Liver (tissue), 9 donors: ENCODE measurements around the gene CCNY. TPM values are rescaled to one million over a fixed set of nuclear protein-coding genes. Genes with fewer than 3 reads are reported as not detected.

Experiments
- DNase-seq: peaks from one replicate; pipeline ENCODE4 v3.0.0-alpha.2; 2017; ENCODE audit warnings: low spot score
- H3K27ac ChIP-seq, 2 donors: one replicate each; pipeline ENCODE4 v1.7.0; 2013; ENCODE audit warnings: inconsistent platforms in 2 of 2, low read length in 2 of 2, control low read depth in 1 of 2, low read depth in 1 of 2, mild to moderate bottlenecking in 1 of 2
- H3K27me3 ChIP-seq, 4 donors: one replicate each; pipeline versions ENCODE4 v1.6.1 to v1.7.0; 2013; ENCODE audit warnings: low read length in 3 of 4, inconsistent platforms in 1 of 4, mild to moderate bottlenecking in 1 of 4, moderate library complexity in 1 of 4; ENCODE audit not compliant: control insufficient read depth in 4 of 4, insufficient read depth in 4 of 4
- H3K36me3 ChIP-seq, 4 donors: one replicate each; pipeline versions ENCODE4 v1.6.1 to v1.7.0; 2013; ENCODE audit warnings: low read length in 3 of 4, mild to moderate bottlenecking in 3 of 4, low read depth in 1 of 4, moderate library complexity in 1 of 4; ENCODE audit not compliant: control insufficient read depth in 4 of 4, insufficient read depth in 3 of 4
- H3K4me1 ChIP-seq, 4 donors: one replicate each; pipeline versions ENCODE4 v1.6.1 to v1.7.0; 2013; ENCODE audit warnings: low read length in 3 of 4, mild to moderate bottlenecking in 3 of 4, moderate library complexity in 1 of 4; ENCODE audit not compliant: control insufficient read depth in 4 of 4, insufficient read depth in 4 of 4
- H3K4me3 ChIP-seq, 3 donors: one replicate each; pipeline versions ENCODE4 v1.6.1 to v1.7.0; 2013; ENCODE audit warnings: low read length in 3 of 3, control low read depth in 1 of 3, low read depth in 1 of 3, mild to moderate bottlenecking in 1 of 3
- H3K9ac ChIP-seq, 2 donors: one replicate each; pipeline ENCODE4 v1.7.0; 2013; ENCODE audit warnings: low read length in 2 of 2, mild to moderate bottlenecking in 2 of 2, moderate library complexity in 2 of 2, control low read depth in 1 of 2, low read depth in 1 of 2
- H3K9me3 ChIP-seq, 4 donors: one replicate each; pipeline versions ENCODE4 v1.6.1 to v1.7.0; 2013; ENCODE audit warnings: low read length in 3 of 4; ENCODE audit not compliant: control insufficient read depth in 4 of 4
- ATF3 ChIP-seq: IDR thresholded peaks from 2 replicates; pipeline ENCODE4 v1.6.1; 2016; ENCODE audit warnings: antibody characterized with exemption
- CTCF ChIP-seq: fragments of 150-350 bp; IDR thresholded peaks from 2 replicates; pipeline ENCODE4 v1.5.1; 2017; ENCODE audit warnings: improper control_type of control experiment, low read depth, low read length; ENCODE audit not compliant: missing input control
- EGR1 ChIP-seq, 2 donors: IDR thresholded peaks; 2 replicates each; pipeline ENCODE4 v1.6.1; 2016 to 2018; ENCODE audit warnings: antibody characterized with exemption in 2 of 2, low read depth in 2 of 2
- FOXA1 ChIP-seq: IDR thresholded peaks from 2 replicates; pipeline ENCODE4 v1.6.1; 2016; ENCODE audit warnings: antibody characterized with exemption
- FOXA2 ChIP-seq: IDR thresholded peaks from 2 replicates; pipeline ENCODE4 v1.6.1; 2016; ENCODE audit warnings: antibody characterized with exemption
- GABPA ChIP-seq, 2 donors: IDR thresholded peaks in 1 of 2; conservative IDR thresholded peaks in 1 of 2; 2 replicates each; pipeline ENCODE4 v1.6.1; 2016; ENCODE audit warnings: antibody characterized with exemption in 2 of 2, mild to moderate bottlenecking in 1 of 2, moderate library complexity in 1 of 2
- HNF4A ChIP-seq, 2 donors: conservative IDR thresholded peaks; 2 replicates each; pipeline ENCODE4 v1.6.1; 2016; ENCODE audit warnings: antibody characterized with exemption in 2 of 2, mild to moderate bottlenecking in 2 of 2
- HNF4G ChIP-seq: IDR thresholded peaks from 2 replicates; pipeline ENCODE4 v1.6.1; 2016; ENCODE audit warnings: antibody characterized with exemption
- JUND ChIP-seq, 2 donors: IDR thresholded peaks; 2 replicates each; pipeline ENCODE4 v1.6.1; 2016; ENCODE audit warnings: antibody characterized with exemption in 2 of 2
- MAX ChIP-seq: IDR thresholded peaks from 2 replicates; pipeline ENCODE4 v1.6.1; 2016; ENCODE audit warnings: antibody characterized with exemption
- NR2F2 ChIP-seq: IDR thresholded peaks from 2 replicates; pipeline ENCODE4 v1.6.1; 2016; ENCODE audit warnings: antibody characterized with exemption
- RAD21 ChIP-seq, 2 donors: IDR thresholded peaks; 2 replicates each; pipeline ENCODE4 v1.6.1; 2016; ENCODE audit warnings: antibody characterized with exemption in 2 of 2, mild to moderate bottlenecking in 2 of 2
- REST ChIP-seq: IDR thresholded peaks from 2 replicates; pipeline ENCODE4 v1.6.1; 2016; ENCODE audit warnings: antibody characterized with exemption, mild to moderate bottlenecking
- RXRA ChIP-seq, 2 donors: IDR thresholded peaks; 2 replicates each; pipeline ENCODE4 v1.6.1; 2017 to 2018; ENCODE audit warnings: antibody characterized with exemption in 2 of 2, mild to moderate bottlenecking in 1 of 2
- SP1 ChIP-seq: IDR thresholded peaks from 2 replicates; pipeline ENCODE4 v1.6.1; 2018; ENCODE audit warnings: antibody characterized with exemption, mild to moderate bottlenecking
- YY1 ChIP-seq: IDR thresholded peaks from 2 replicates; pipeline ENCODE4 v1.6.1; 2016; ENCODE audit warnings: antibody characterized with exemption, mild to moderate bottlenecking
- ZBTB33 ChIP-seq: IDR thresholded peaks from 2 replicates; pipeline ENCODE4 v1.6.1; 2016; ENCODE audit warnings: antibody characterized with exemption
- WGBS: extraction: QIAGEN DNeasy Blood & Tissue Kit; methylation state at CpG from one replicate; pipeline ENCODE4 v1.1.7; 2013; 5-methylcytosine and 5-hydroxymethylcytosine counted together
- polyA plus RNA-seq, 2 donors: library from polyadenylated mRNA; stranded (reverse) in 1 of 2; unstranded in 1 of 2; fragments of 200-250 nt in 1 of 2; fragments of >200 nt in 1 of 2; fragmentation: Nextera tagmentation in 1 of 2; extraction: Ambion mirVana in 1 of 2; gene quantifications; one replicate each; pipeline versions ENCODE4 v1.2.1 to v1.2.3, GENCODE V29; 2013 to 2015
- total RNA-seq, 2 donors: library from RNA; depleted of rRNA; stranded (reverse); fragments of >200 nt; gene quantifications; one replicate each; pipeline ENCODE4 v1.2.3, GENCODE V29; 2014
- donor health status: healthy.
- donor health status: healthy.
- donor health status: healthy.
- donor health status: healthy.
- donor health status: healthy.

The CCNY gene
- total and polyA plus RNA-seq, 4 donors: 17.6 to 38.4 (median 21.8) TPM

- peaks cover 0 to 5% (median 4%) of the 10 kb centered on the region in 4 donors for H3K36me3 ChIP-seq
- DNase-seq: no peak
- TF ChIP-seq JUND (IDR thresholded peaks at IDR 0.05) (no peak), MAX (no peak), HNF4A (conservative IDR thresholded peaks at IDR 0.05) (no peak), REST (no peak), FOXA2 (no peak), ATF3 (no peak), RXRA (IDR thresholded peaks at IDR 0.05) (no peak), HNF4G (no peak), CTCF (no peak)
- no peaks in the 10 kb centered on the region for H3K27me3 ChIP-seq
- no peak overlapping the region for H3K4me3 ChIP-seq
- H3K9ac ChIP-seq: no peak overlapping the region
- H3K9me3 ChIP-seq: no peaks in the 10 kb centered on the region
- H3K27ac ChIP-seq: no peak overlapping the region
- WGBS: 97% methylated on average over 9 of the region's 9 CpGs
- peaks cover 0 to 5% (median 2%) of the 10 kb centered on the region in 4 donors for H3K4me1 ChIP-seq
Measured at GRCh38 chr10:35488228-35488627, 151.9 kb downstream of the CCNY start.

GRCh38 chr10:35492386-35493195 lies 156.3 kb downstream of the CCNY start:
- no peak for DNase-seq
- Histone ChIP-seq H3K4me1 (peaks cover 2 to 14% (median 10%) of the 10 kb centered on the region in 4 donors), H3K4me3 (no peak overlapping the region), H3K27me3 (no peaks in the 10 kb centered on the region), H3K9ac (no peak overlapping the region), H3K27ac (no peak overlapping the region), H3K9me3 (no peaks in the 10 kb centered on the region), H3K36me3 (no peaks in the 10 kb centered on the region)
- WGBS: 93% methylated on average over 10 of the region's 10 CpGs
- no peak for TF ChIP-seq GABPA (IDR thresholded peaks at IDR 0.05 in 1 of 2, conservative IDR thresholded peaks at IDR 0.05 in 1 of 2)
- no peak for TF ChIP-seq HNF4A (conservative IDR thresholded peaks at IDR 0.05)
- TF ChIP-seq NR2F2: no peak
- no peak for TF ChIP-seq HNF4G
- no peak for TF ChIP-seq EGR1 (IDR thresholded peaks at IDR 0.05; ENCODE audit: low read depth in 2 of 2)
- no peak for TF ChIP-seq RXRA (IDR thresholded peaks at IDR 0.05)
- no peak for TF ChIP-seq FOXA2
- no peak for TF ChIP-seq ZBTB33
- no peak for TF ChIP-seq REST
- no peak for TF ChIP-seq CTCF
- no peak for TF ChIP-seq SP1
- TF ChIP-seq FOXA1: no peak
- no peak for TF ChIP-seq JUND (IDR thresholded peaks at IDR 0.05)
- no peak for TF ChIP-seq RAD21 (IDR thresholded peaks at IDR 0.05)
- TF ChIP-seq YY1: no peak
